Nephron (organoid): ENCODE measurements around the gene NKAIN2.

Experiments
- H3K27ac Mint-ChIP-seq, 3 experiments: 2 replicates each; pipeline ENCODE4 v1.8.0; 2020; ENCODE audit warnings: mixed read lengths in 3 of 3, mild to moderate bottlenecking in 2 of 3, moderate library complexity in 1 of 3
- H3K27me3 Mint-ChIP-seq: 2 replicates; pipeline ENCODE4 v1.8.0; 2021; ENCODE audit warnings: low read depth, mild to moderate bottlenecking, moderate library complexity, mixed read lengths
- H3K36me3 Mint-ChIP-seq: 2 replicates; pipeline ENCODE4 v1.8.0; 2020; ENCODE audit warnings: low read depth, mixed read lengths
- H3K4me1 Mint-ChIP-seq: 2 replicates; pipeline ENCODE4 v1.8.0; 2020; ENCODE audit warnings: mixed read lengths
- H3K4me3 Mint-ChIP-seq, 3 experiments: 2 replicates each; pipeline ENCODE4 v1.8.0; 2020; ENCODE audit warnings: mild to moderate bottlenecking in 3 of 3, mixed read lengths in 3 of 3, moderate library complexity in 2 of 3
- H3K9me3 Mint-ChIP-seq: 2 replicates; pipeline ENCODE4 v1.8.0; 2020; ENCODE audit warnings: mixed read lengths
- CTCF ChIP-seq, 3 experiments: fragments of 200-600 bp; sonication (generic); IDR thresholded peaks; one replicate each; pipeline ENCODE4 v1.5.0; 2021; ENCODE audit warnings: antibody characterized with exemption in 3 of 3; ENCODE audit not compliant: unreplicated experiment in 3 of 3

The NKAIN2 gene

GRCh38 chr6:124420116-124420840 is 616.6 kb downstream of the NKAIN2 start:
- TF ChIP-seq CTCF (IDR thresholded peaks at IDR 0.05; ENCODE audit: unreplicated experiment in 3 of 3) = no peak
- peak overlapping the region; percentile 73 to 92 (median 90) for H3K27ac Mint-ChIP-seq
- H3K36me3 Mint-ChIP-seq = no peaks in the 10 kb centered on the region
- H3K27me3 Mint-ChIP-seq = no peaks in the 10 kb centered on the region
- peaks cover 20% of the 10 kb centered on the region for H3K4me1 Mint-ChIP-seq
- H3K4me3 Mint-ChIP-seq = no peak overlapping the region
- H3K9me3 Mint-ChIP-seq = no peaks in the 10 kb centered on the region

DNA sequence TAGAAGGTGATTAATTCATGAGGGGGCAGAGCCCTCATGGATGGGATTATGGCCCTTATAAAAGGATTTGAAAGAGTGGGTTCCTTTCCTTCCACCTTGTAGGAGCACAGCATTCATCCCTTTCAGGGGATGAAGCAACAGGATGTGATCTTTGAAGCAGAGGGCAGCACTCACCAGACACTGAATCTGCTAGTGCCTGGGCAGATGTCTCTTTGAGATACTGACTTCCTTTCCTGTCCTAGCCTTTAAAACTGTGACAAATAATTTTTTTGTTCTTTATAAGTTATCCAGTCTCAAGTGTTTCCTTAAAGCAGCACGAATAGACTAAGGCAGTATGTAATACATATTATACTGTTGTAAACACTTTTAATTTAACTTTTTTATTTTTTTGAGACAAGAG is 620.0 kb downstream of the NKAIN2 start:
- TF ChIP-seq CTCF (IDR thresholded peaks at IDR 0.05; ENCODE audit: unreplicated experiment in 3 of 3) = no peak
- H3K36me3 Mint-ChIP-seq = no peaks in the 10 kb centered on the region
- H3K27ac Mint-ChIP-seq = no peak overlapping the region
- no peaks in the 10 kb centered on the region for H3K9me3 Mint-ChIP-seq
- H3K27me3 Mint-ChIP-seq = no peaks in the 10 kb centered on the region
- peaks cover 27% of the 10 kb centered on the region for H3K4me1 Mint-ChIP-seq
- no peak overlapping the region for H3K4me3 Mint-ChIP-seq

DNA sequence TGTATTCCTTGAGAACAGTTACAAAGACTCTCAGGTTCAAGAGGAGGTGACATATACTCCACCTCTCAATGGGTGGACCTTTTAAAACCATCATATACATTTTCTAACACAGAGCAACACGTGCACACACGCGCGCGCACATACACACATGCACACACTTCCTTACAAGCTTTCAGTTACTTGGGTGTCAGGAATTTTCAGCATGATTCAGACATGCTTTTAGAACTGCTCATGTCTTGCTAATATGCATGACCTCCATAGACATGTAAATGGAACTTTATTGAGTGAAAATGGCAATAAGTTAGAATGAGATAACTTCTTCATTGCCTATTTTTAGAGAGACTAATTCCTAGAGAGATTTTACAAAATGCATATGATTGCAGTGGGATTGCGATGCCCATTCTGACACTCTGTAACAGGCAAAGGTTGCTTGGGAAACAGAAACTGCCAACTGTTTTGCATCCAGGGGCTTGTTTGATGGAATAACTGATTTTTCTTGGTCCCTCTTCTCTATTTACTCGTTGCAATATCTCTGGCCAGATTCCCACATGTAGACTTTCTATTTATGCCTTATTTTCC is 627.2 kb downstream of the NKAIN2 start:
- H3K36me3 Mint-ChIP-seq = no peaks in the 10 kb centered on the region
- no peak overlapping the region for H3K4me3 Mint-ChIP-seq
- TF ChIP-seq CTCF (IDR thresholded peaks at IDR 0.05; ENCODE audit: unreplicated experiment in 3 of 3) = no peak
- H3K4me1 Mint-ChIP-seq = peaks cover 14% of the 10 kb centered on the region
- no peaks in the 10 kb centered on the region for H3K9me3 Mint-ChIP-seq
- no peaks in the 10 kb centered on the region for H3K27me3 Mint-ChIP-seq
- H3K27ac Mint-ChIP-seq = no peak overlapping the region

DNA sequence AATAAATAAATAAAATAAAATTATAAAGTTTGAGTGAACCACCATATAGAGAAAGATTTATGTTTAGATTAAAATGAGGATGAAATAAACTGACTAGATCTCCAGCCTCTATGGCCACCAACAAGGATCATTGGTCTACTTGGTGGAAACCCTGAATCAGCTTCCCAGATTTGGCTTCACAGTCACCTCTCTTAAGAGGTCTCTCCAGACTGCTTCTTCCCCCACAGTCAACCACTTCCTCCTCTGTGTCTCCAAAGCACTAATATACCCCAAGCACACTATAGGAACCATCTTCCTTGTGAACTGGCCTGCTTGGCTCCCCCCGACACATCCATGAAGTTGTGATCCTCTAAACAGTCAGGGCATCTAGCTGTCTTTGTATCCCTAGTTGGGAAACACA is 629.0 kb downstream of the NKAIN2 start:
- Mint-ChIP-seq H3K27me3 (no peaks in the 10 kb centered on the region), H3K9me3 (no peaks in the 10 kb centered on the region), H3K36me3 (no peaks in the 10 kb centered on the region), H3K4me1 (peaks cover 14% of the 10 kb centered on the region), H3K4me3 (no peak overlapping the region), H3K27ac (no peak overlapping the region)
- TF ChIP-seq CTCF (IDR thresholded peaks at IDR 0.05; ENCODE audit: unreplicated experiment in 3 of 3) = no peak

GRCh38 chr6:124433387-124434160 is 629.9 kb downstream of the NKAIN2 start:
- Mint-ChIP-seq H3K4me3 (no peak overlapping the region), H3K27ac (no peak overlapping the region), H3K27me3 (no peaks in the 10 kb centered on the region), H3K9me3 (no peaks in the 10 kb centered on the region), H3K36me3 (no peaks in the 10 kb centered on the region), H3K4me1 (peaks cover 7% of the 10 kb centered on the region)
- no peak for TF ChIP-seq CTCF (IDR thresholded peaks at IDR 0.05; ENCODE audit: unreplicated experiment in 3 of 3)
